Stimulated activated CD4-positive, alpha-beta T cell treated with anti-CD3 and anti-CD28 coated beads, Interleukin-1b, Interleukin-23, amount 100 ng/mL, for 1 hour (primary cell): ENCODE data around the gene ZNF524.
"Not testable (repeated sequence)": the region's sequence is repeated elsewhere in the genome, so short reads cannot be mapped to it uniquely, and the experiment has no call there.

ENCODE experiments used
- DNase-seq, 2 donors: peaks; one replicate each; pipeline ENCODE4 v3.0.0-alpha.2; 2020; ENCODE audit warnings: low read depth in 2 of 2

ZNF524 gene, protein sequence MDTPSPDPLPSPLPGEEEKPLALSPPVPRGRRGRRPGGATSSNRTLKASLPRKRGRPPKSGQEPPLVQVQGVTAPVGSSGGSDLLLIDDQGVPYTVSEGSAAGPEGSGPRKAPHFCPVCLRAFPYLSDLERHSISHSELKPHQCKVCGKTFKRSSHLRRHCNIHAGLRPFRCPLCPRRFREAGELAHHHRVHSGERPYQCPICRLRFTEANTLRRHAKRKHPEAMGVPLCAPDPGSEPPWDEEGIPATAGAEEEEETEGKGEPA

DNA sequence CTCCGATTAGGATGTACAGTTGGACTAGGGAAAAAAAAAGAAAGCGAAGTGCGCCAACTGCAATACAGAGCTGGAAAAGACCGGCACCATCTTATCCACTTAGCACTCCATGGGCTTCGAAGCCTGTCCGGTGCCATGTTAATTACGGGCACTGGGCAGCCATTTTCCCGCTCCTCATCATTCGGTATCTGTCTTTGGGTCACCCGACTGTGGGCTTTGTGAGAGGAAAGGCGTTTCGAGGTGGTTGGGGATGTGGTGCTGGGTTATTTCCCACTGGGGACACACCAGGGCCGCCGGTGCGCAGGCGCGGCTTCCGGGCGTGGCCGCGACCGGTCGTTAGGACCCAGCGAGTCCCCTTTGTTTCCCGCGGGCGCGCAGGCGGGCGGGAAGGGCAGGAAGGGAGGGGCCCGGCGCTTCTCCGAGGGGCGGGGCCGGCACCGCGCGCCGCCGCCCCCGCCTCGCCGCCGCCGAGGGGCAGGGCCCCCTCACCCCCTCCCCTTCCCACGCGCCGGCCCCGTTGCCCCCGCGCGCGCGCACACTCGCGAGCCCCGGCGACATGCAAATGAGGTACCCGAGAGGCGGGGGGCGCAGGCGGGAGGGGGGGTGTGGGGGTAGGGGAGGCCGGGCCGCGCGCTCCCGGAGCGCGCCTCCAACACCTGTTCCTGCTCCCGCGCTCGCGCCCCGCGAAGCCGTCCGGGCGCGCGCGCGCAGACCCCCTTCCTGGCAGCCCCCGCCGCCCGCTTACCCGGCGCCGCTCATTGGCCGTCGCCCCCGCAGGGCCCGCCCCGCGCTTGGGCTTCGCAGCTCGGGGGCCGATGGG lies at the start of gene ZNF524:
ZNF524 (plus strand) TSS at position 447 of the 820 bp plus-strand sequence. CDS start 1,825 bp downstream, outside the sequence.
- DNase-seq, result peak; percentile 60

DNA sequence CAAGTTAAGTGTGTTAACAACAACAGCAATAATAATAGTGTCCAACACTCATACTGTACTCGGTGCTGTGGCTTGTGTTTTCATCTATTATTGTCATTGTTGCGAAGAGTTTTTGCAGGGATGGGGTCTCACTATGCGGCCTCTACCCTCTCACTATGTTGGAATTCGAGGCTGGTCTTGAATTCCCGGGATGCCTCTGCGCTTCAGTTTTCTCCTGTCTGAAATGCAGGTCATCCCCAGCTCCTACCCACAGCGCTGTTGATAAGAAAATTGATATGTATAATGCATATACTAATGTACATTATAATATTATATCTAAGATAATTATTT lies 49.8 kb upstream of the ZNF524 start:
- no peak for DNase-seq

DNA sequence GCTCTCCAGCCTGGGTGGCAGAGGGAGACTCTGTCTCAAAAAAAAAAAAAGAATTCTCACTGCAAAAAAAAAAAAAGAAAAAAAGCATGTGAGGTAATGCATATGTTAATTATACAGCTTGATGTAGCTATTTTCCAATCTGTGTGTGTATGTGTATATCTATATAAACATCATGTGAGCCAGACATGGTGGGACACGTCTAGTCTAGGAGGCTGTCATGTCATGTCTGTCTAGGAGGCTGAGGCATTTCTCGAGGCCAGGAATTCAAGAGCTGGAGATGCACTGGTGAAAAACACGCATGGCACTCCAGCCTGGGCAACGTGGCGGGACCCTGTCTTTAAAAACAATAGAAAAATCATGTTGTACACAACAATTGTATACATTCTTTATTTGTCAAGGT lies 47.9 kb upstream of the ZNF524 start:
- DNase-seq, result no peak

DNA sequence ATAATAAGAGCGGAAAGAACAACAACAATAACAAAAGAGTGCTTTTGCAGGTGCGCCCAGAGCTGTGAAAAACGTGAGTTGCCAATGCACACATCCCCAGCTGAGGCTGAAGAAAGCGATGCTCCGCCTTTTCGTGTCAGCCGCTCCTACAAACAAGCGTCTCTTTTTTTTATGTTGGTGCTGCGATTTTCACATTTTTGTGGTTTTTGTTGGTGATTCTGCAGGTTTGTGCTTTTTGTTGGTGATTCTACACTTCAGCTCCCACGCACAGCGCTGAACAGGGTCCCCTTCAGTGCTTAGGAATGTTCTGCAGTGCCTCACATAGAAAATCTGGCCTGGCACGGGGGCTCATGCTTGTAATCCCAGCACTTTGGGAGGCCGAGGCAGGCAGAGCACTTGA lies 47.5 kb upstream of the ZNF524 start:
- no peak for DNase-seq

DNA sequence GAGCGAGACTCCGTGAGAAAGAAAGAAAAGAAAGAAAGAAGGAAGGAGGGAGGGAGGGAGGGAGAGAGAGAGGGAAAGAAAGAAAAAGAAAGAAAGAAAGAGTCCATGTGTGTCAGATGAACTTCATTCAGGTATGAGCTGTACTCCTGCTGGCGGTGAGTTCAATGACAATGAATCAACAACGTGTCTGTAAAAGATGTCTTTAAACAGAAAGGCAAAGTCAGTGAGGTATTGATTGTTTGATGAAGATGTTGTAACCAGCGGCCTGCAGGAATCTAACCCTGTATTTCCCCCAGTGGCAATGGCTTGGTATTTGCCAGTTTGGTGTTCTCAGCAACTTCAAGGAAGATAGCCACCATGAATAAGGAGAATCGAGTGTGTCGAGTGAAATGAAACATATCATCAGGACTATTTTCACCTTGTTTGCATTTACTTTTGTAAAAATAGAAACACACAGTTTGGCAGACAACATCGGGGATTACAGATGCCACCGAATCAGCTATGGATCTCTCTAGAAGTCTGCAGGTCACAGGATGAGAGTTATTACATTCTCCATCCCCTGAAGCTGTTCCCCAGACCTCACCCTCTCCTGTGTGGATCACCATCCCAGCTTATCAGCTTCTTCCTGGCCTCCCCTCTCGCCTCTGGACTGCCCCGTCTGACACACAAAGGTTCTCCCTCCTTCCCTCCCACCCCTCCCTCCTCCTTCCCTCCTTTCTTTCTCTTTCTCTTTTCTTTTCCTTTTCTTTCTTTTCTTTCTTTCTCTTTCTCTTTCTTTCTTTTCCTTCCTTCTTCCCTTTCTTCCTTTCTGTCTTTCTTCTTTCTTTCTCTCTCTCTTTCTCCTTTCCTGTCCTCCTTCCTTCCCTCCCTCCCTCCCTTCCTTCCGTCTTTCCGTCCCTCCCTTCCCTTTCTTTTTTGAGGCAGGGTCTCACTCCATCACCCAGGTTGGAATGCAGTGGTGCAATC lies 46.6 kb upstream of the ZNF524 start:
- DNase-seq, result no peak

DNA sequence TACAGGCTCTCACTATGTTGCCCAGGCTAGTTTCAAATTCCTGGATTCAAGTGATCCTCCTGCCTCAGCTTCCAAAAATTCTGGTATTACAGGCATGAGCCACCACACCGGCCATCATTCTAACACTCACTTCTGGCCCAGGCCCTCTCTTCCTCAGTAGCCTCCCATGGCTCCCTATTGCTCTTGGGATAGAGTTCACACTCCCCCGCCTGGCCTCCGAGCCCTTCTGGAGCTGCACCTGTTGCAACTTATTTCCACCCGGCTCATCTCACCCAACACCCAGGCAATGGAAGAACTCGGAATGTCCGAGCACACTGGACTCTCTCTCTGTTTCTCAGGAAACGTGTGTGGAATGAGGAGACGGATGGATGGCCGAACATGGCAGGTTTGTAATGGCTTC lies 45.8 kb upstream of the ZNF524 start:
- no peak for DNase-seq

DNA sequence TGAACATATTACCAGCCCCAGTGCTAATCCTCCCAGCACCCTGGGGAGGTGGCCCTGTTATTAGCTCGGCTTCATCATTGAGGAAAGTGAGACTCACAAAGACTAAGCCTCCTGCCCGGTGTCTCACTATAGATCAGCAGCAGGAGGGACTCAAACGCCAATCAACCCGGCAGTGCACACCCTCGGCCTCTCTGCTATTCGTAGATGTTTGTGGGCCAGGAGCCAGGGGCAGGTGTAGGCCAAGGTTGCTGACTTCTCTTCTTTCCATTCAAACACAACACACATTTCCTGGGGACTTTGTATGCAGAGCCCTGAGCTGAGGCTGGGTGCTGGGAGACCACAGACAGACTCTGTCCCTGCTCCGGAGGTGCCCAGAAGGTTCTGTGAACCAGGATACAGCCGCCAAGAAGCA lies 45.3 kb upstream of the ZNF524 start:
- no peak for DNase-seq

DNA sequence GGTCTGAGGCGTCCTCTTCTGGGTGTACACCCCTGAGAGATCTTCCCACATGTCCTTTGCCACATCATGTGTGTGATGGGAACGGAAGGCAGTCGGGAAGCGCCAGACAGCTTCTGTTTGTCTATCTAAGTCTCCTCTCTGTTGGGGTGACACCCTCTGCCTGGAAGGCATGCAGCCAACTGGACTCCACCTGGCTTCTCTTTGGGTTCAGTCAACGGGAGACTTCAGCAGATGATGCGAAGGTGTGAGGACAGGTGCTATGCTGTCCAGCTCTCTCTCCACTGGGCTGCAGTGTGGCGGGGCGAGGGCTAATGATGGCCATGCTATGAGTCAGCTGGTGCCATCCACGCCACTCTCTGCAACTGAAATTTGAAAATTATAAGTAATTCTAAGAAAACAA lies 40.4 kb upstream of the ZNF524 start:
- DNase-seq, result no peak

DNA sequence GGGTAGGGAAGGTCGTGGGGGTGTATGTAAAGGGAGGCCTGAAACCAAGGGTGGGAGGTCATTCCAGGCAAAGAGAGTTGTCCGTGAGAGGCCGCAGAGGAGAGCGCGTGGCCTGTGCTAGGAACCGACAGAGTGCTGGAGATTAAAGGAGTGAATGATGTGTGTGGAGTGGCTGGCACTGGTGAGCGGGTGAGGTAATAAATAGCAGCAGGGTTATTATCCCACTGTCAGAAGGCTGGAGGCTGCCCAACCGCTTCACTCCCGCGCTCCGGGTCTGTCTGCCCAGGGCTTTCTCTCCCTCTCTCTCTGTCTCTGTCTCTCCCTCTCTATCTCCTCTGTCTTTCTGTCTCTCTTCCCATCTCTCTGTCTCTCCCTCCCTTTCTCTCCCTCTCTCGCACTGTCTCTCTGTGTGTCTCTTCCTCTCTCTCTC lies 36.8 kb upstream of the ZNF524 start:
- DNase-seq, result no peak

DNA sequence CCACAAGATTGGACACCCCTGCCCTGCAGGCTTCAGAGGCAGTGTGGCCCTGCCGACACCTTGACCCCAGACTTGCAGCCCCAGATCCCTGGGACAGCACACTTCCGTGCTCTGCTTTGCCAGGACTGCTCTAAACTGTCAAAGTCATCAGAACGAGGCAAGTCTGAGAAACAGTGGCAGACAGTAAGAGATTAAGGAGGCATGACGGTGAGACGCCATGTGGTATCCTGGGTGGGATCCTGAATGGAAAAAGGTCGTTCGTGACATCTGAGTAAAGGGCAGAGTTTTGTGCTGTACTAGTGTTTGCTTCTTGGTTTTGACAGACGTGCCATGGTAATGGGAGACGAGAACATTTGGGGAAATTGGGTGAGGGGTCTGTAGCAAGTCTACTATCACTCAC lies 33.3 kb upstream of the ZNF524 start:
- no peak for DNase-seq

DNA sequence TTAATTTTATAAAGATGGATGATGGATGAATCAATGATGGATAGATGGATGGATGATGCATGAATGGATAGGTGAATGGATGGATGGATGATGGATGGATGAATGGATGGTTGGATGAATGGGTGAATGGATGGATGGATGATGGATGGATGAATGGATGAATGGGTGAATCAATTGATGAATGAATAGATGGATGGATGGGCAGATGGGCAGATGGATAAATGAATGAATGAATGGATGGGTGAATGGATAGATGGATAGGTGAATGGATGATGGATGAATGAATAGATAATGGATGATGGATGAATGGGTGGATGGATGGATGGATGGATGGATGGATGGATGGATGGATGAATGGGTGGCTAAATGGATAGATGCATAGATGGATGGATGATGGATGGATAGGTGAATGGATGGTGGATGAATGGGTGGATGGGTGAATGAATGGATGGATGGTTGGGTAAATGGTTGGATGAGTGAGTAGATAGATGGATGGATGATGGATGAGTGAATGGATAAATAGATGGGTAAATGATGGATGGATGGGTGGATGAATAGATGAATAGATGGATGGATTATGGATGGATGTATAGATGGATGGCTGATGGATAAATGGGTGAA lies 32.3 kb upstream of the ZNF524 start:
- DNase-seq, result no peak

DNA sequence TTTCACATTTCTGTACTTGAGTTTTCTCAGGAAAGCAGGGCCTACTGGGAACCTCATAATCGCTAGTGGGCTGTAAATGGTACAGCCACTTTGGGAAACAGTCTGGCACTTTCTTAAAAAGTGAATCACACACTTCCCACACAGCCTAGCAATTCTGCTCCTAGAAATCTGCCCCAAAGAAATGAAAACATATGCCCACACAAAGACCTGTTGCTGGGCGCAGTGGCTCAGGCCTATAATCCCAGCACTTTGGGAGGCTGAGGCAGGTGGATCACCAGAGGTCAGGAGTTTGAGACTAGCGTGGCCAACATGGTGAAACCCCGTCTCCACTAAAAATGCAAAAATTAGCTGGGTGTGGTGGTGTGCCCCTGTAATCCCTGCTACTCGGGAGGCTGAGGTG lies 30.6 kb upstream of the ZNF524 start:
- not testable (repeated sequence) for DNase-seq

DNA sequence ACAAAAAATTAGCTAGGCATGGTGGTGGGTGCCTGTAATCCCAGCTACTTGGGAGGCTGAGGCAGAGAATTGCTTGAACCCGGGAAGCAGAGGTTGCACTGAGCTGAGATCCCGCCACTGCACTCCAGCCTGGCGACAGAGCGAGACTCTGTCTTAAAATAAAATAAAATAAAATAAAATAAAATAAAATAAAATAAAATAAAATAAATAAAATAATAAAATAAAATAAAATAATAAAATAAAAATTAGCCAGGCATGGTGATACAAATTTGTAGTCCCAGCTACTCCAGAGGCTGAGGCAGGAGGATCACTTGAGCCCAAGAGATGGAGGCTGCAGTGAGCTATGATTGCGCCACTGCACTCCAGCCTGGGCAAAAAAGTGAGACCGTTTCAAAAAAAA lies 26.2 kb upstream of the ZNF524 start:
- not testable (repeated sequence) for DNase-seq

DNA sequence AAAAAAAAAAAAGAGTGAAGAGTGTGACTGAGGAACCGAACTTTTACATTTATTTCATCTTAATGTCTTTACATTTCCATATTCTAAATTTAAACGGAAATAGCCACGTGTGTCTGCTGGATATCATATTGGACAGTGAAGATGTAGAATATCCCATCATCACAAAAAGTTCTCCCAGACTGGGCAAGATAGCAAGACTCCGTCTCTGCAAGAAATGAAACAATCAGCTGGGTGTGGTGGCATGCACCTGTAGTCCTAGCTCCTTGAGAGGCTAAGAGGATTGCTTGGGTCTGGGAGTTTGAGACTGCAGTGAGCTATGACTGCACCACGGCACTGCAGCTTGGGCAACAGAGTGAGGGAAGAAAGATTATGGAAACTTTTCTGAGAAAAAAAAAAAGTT lies 23.3 kb upstream of the ZNF524 start:
- no peak for DNase-seq

DNA sequence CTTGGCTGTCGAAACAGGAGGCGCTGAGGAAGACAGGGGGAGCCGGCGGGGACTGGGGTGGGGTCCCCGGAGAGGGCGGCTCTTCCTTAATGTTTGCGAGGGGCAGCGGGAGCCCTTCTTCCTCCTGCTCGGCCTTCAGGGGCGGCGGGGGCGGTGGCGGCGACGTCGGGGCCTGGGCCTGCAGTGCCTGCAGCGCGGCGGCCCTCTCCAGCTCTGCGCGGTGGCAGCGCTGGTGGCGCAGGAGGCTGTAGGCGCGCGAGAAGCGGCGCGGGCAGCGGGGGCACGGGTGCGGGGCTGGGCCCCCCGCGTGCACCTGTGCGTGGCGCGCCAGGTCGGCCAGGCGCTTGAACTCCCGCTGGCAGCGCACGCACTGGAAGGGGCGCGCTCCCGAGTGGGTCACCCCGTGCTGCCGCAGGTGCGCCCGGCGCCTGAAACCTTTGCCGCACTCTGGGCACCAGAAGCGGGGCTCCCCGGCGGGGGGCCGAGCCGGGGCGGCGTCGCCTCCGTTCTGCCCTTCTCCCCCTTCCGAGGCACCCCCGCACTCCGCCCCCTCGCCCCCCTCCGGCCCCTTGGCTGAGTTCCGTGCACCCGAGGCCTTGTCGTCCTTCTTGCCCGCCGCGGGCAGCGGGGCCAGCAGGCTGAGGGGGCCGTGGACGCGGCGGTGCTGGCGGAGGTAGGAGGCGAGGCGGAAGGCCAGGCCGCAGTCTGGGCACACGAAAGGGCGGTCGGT lies 21.9 kb upstream of the ZNF524 start:
- no peak for DNase-seq

DNA sequence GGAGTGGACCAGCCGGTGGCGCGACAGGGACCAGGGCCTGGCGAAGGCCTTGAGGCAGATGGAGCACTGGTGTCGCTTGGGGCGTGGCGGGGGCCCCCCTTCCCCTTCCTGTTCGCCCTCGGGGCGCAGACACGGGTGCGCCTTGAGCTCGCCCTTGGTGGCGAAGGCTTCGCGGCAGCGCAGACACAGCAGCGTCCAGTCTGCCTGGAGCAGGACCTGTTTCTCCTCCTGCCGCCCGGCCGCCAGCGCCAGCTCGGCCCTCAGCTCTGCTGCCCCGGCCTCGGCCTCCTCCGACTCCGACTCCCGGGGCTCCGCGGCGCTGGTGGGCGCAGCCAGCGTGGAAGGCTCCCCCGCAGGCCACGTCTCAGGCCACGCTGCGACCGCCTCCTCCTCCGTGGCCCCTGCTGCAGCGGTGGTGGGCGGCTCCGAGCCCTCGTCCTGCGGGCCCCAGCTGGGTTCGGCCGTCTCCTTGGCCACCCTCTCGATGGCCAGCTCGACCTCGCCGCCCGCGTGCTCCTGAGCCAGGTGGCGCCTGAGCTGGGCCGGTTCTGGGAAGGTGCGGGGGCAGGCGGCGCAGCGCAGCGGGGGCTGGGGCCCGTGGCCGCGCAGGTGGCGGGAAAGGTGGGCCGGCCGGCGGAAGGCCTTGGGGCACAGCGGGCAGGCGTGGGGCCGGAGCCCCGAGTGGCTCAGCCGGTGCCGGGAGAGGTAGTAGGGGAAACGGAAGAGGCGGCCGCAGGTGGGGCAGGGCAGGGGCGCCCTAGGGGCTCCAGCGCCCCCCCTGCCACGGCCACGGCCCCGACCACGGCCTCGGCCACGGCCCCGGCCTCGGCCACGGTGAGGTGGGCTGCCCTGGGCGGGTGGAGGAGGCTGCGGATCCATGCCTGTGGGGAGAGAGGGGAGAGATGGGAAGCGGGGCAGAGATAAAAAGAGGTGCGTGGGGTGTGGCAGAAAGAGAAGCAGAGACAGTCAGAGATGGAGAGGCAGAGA lies 21.0 kb upstream of the ZNF524 start:
- DNase-seq, result no peak

DNA sequence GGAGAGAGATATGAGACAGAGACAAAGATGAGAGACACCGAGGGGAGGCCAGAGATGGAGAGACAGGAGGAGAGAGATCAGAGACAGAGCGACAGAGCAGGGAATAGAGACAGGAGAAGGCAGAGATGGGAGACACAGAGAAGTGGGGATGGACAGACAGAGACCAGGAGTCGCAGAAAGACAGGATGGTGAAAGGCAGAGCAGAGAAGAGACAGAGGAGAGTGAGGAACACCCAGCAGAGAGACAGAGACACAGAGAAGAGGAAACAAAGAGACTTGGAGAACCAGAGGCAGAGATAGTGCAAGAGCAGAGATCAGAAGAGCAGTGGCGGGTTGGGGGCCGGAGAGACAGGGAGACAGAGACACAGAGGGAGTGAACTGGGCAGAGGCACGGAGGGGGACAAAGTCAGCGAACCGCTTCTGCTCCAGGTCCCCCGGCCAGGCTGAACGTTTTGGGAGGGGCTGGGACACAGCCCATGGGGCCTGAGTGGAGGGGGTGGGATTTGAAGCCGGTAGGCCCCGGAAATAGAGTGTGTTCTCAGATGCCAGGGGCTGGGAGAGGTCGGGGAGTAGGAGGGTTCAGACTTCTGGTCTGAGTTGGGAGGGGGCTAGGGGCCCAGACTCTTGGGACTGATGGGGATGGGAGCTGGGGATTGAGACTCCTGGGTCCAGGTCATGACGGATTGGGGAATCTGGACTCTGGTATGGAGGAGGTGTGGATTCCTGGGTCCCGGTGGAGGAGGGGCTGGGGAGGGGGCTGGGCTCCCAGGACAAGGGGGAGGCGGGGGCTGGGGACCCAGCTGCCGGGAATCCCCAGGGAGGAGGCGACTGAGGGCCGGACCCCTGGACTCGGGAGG lies 20.1 kb upstream of the ZNF524 start:
- no peak for DNase-seq

DNA sequence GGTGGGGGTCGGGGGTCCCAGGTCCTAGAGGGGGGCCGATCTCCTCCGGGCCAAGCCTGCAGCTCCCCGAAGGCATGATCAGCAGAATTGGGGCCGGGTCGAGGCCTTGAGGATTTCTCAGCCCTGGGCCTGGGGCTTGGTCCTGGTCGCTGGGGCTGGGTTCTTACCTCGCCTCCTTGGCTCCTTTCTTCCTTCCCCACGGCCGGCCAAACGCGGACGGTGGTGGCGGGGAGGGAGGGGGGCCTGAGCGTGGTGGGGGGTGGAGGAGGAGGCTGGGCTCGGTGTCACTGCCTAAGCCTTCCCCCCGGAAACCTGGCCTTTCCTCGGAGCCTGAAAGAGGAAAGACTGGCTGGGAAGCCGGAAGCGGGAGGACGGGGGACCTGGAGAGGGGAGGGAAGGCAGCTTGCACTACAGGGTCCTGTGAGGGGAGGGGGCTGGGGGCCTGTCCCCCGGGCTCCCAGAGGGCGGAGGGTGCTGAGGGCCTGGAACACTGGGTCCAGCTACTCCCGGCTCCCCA lies 19.4 kb upstream of the ZNF524 start, which contains the start of gene ZNF579:
ZNF579 (minus strand) TSS at position 221 of the 517 bp plus-strand sequence. CDS start 1,209 bp downstream, outside the sequence.
- DNase-seq, result peak; percentile 34 to 64
